SH-SY5Y (cell line): ENCODE measurements around the gene ASIC5.

ENCODE experiments used
- GATA2 ChIP-seq: IDR thresholded peaks from 2 replicates; pipeline ENCODE4 v1.6.1; 2011; ENCODE audit warnings: mild to moderate bottlenecking, low read depth, low read length
- GATA3 ChIP-seq: IDR thresholded peaks from 2 replicates; pipeline ENCODE4 v1.6.1; 2011; ENCODE audit warnings: low read depth, mild to moderate bottlenecking, low read length, moderate library complexity

- TF ChIP-seq GATA3 (no peak), GATA2 (no peak)
Measured at GRCh38 chr4:155846929-155847328, 19.1 kb downstream of the ASIC5 start.
